WTC11 (cell line): ENCODE measurements around the gene OSCP1. TPM values are rescaled to one million over a fixed set of nuclear protein-coding genes. Genes with fewer than 3 reads are reported as not detected.

Experiments used
- ATAC-seq: fragments of 200-7000 bp; cut with Tn5 transposase; 2 replicates; pipeline ENCODE4 v1.10.0; 2021; ENCODE audit warnings: mild to moderate bottlenecking, moderate library complexity
- CTCF ChIA-PET: fragments of 300-600 bp; sonication (Branson Sonifier 250); formaldehyde crosslinking; loops from one replicate; lab custom pipeline; 2021; ENCODE audit warnings: antibody characterized with exemption; lab: Charles Lee
- POLR2A ChIA-PET: fragments of 350-600 bp; sonication (Branson Sonifier 250); formaldehyde crosslinking; loops from one replicate; lab custom pipeline; 2021; ENCODE audit warnings: antibody characterized with exemption; lab: Charles Lee
- DNase-seq: peaks from one replicate; pipeline ENCODE4 v3.0.0; 2021; ENCODE audit warnings: low spot score
- H3K27ac Mint-ChIP-seq: 2 replicates; pipeline ENCODE4 v1.8.0; 2021; ENCODE audit warnings: mixed read lengths
- H3K27me3 Mint-ChIP-seq: 2 replicates; pipeline ENCODE4 v1.8.0; 2021; ENCODE audit warnings: low read depth, mild to moderate bottlenecking, moderate library complexity, mixed read lengths
- H3K36me3 Mint-ChIP-seq: 2 replicates; pipeline ENCODE4 v1.8.0; 2021; ENCODE audit warnings: mixed read lengths
- H3K4me1 Mint-ChIP-seq: 2 replicates; pipeline ENCODE4 v1.8.0; 2022; ENCODE audit warnings: mixed read lengths
- H3K4me3 Mint-ChIP-seq: 2 replicates; pipeline ENCODE4 v1.8.0; 2021; ENCODE audit warnings: mild to moderate bottlenecking, moderate library complexity, mixed read lengths
- H3K9me3 Mint-ChIP-seq: 2 replicates; pipeline ENCODE4 v1.8.0; 2021; ENCODE audit warnings: mixed read lengths
- AR ChIP-seq: fragments of 250-450 bp; sonication (Bioruptor Pico); IDR thresholded peaks from 2 replicates; pipeline ENCODE4 v1.9.0; 2021; ENCODE audit warnings: mild to moderate bottlenecking
- ATF1 ChIP-seq: sonication (generic); formaldehyde crosslinking; IDR thresholded peaks from 2 replicates; pipeline ENCODE4 v1.8.1; 2023; ENCODE audit warnings: mild to moderate bottlenecking, moderate library complexity, missing genetic modification reagents
- CBFB ChIP-seq: sonication (generic); formaldehyde crosslinking; IDR thresholded peaks from 2 replicates; pipeline ENCODE4 v1.8.1; 2022; ENCODE audit warnings: mild to moderate bottlenecking, low read depth, missing genetic modification reagents
- CREB1 ChIP-seq: sonication (generic); formaldehyde crosslinking; IDR thresholded peaks from 2 replicates; pipeline ENCODE4 v1.8.0; 2023; ENCODE audit warnings: mild to moderate bottlenecking, missing genetic modification reagents
- EMX1 ChIP-seq: fragments of 250-450 bp; sonication (Bioruptor Pico); IDR thresholded peaks from 2 replicates; pipeline ENCODE4 v1.8.0; 2021; ENCODE audit warnings: mild to moderate bottlenecking
- ESRRA ChIP-seq: sonication (generic); formaldehyde crosslinking; IDR thresholded peaks from 2 replicates; pipeline ENCODE4 v1.8.1; 2022; ENCODE audit warnings: mild to moderate bottlenecking, missing genetic modification reagents, borderline replicate concordance
- IRF2 ChIP-seq: sonication (generic); formaldehyde crosslinking; IDR thresholded peaks from 2 replicates; pipeline ENCODE4 v1.8.0; 2022; ENCODE audit warnings: low read depth, missing genetic modification reagents, borderline replicate concordance
- JAZF1 ChIP-seq: fragments of 250-450 bp; sonication (Bioruptor Pico); IDR thresholded peaks from 2 replicates; pipeline ENCODE4 v1.9.0; 2021; ENCODE audit warnings: moderate library complexity, mild to moderate bottlenecking, inconsistent platforms
- JUN ChIP-seq: sonication (generic); formaldehyde crosslinking; IDR thresholded peaks from 2 replicates; pipeline ENCODE4 v1.8.0; 2023; ENCODE audit warnings: mild to moderate bottlenecking, missing genetic modification reagents
- KAT7 ChIP-seq: sonication (generic); formaldehyde crosslinking; IDR thresholded peaks from 2 replicates; pipeline ENCODE4 v1.8.1; 2023; ENCODE audit warnings: missing genetic modification reagents, mild to moderate bottlenecking, borderline replicate concordance
- NR1H2 ChIP-seq: sonication (generic); formaldehyde crosslinking; IDR thresholded peaks from 2 replicates; pipeline ENCODE4 v1.9.0; 2021; ENCODE audit warnings: mild to moderate bottlenecking, moderate library complexity, missing genetic modification reagents
- STAT6 ChIP-seq: sonication (generic); formaldehyde crosslinking; conservative IDR thresholded peaks from 2 replicates; pipeline ENCODE4 v1.8.1; 2023; ENCODE audit warnings: mild to moderate bottlenecking, low read depth, missing genetic modification reagents, moderate library complexity
- TP53 ChIP-seq: sonication (generic); formaldehyde crosslinking; IDR thresholded peaks from 2 replicates; pipeline ENCODE4 v1.8.1; 2023; ENCODE audit warnings: mild to moderate bottlenecking, missing genetic modification reagents
- ZNF219 ChIP-seq: sonication (generic); formaldehyde crosslinking; IDR thresholded peaks from 2 replicates; pipeline ENCODE4 v1.8.0; 2023; ENCODE audit warnings: missing genetic modification reagents, mild to moderate bottlenecking, borderline replicate concordance
- ZNF423 ChIP-seq: fragments of 250-450 bp; sonication (Bioruptor Pico); IDR thresholded peaks from 2 replicates; pipeline ENCODE4 v2.1.2; 2022; ENCODE audit warnings: mild to moderate bottlenecking, moderate library complexity
- ZNF512 ChIP-seq: sonication (generic); formaldehyde crosslinking; IDR thresholded peaks from 2 replicates; pipeline ENCODE4 v1.8.1; 2022; ENCODE audit warnings: missing genetic modification reagents, borderline replicate concordance
- ZNF532 ChIP-seq: fragments of 250-450 bp; sonication (Bioruptor Pico); IDR thresholded peaks from 2 replicates; pipeline ENCODE4 v1.9.0; 2021; ENCODE audit warnings: mild to moderate bottlenecking, borderline replicate concordance
- ZNF671 ChIP-seq: fragments of 250-450 bp; sonication (Bioruptor Pico); IDR thresholded peaks from 2 replicates; pipeline ENCODE4 v1.8.0; 2021; ENCODE audit warnings: mild to moderate bottlenecking
- total RNA-seq: library from RNA; stranded (reverse); gene quantifications from 3 replicates; pipeline ENCODE4 v1.2.3, GENCODE V29; 2021

Gene OSCP1
- total RNA-seq, 1 experiment from 2014 or later: 1.7 TPM

GRCh38 chr1:36455386-36455785 is 5.1 kb upstream of the OSCP1 start:
- Mint-ChIP-seq H3K27ac (no peak overlapping the region), H3K36me3 (peaks cover 38% of the 10 kb centered on the region), H3K9me3 (no peaks in the 10 kb centered on the region), H3K4me1 (0 out of 2 replicates have a peak, but pooled peaks cover 4% of the 10 kb centered on the region), H3K4me3 (no peak overlapping the region), H3K27me3 (peaks cover 4% of the 10 kb centered on the region)
- ChIA-PET POLR2A (no interaction called here), CTCF (no interaction called here)
- TF ChIP-seq EMX1 (CRISPR knock-in tag) (no peak), IRF2 (CRISPR knock-in tag) (no peak), CREB1 (CRISPR knock-in tag) (no peak), ZNF219 (CRISPR knock-in tag) (no peak), JUN (CRISPR knock-in tag) (no peak), KAT7 (CRISPR knock-in tag) (no peak), ESRRA (no peak), ZNF671 (CRISPR knock-in tag) (no peak), TP53 (CRISPR knock-in tag) (no peak), CBFB (CRISPR knock-in tag) (no peak), ZNF512 (CRISPR knock-in tag) (no peak), ATF1 (CRISPR knock-in tag) (no peak), JAZF1 (CRISPR knock-in tag) (no peak), ZNF423 (CRISPR knock-in tag) (no peak), NR1H2 (CRISPR knock-in tag) (no peak), ZNF532 (CRISPR knock-in tag) (no peak), AR (no peak), STAT6 (CRISPR knock-in tag) (no peak)
- ATAC-seq (no peak), DNase-seq (no peak)
